Large intestine (tissue), 3 donors: Measurements from ENCODE around the gene CD4. TPM values are rescaled to one million over a fixed set of nuclear protein-coding genes. Genes with fewer than 3 reads are reported as not detected.

Experiments used
- DNase-seq, 2 donors: peaks; one replicate each; pipeline versions ENCODE4 v3.0.0 to v3.0.0-alpha.2; 2013
- H3K27ac ChIP-seq: one replicate; pipeline ENCODE4 v1.5.1; 2013; ENCODE audit warnings: low read length
- H3K27me3 ChIP-seq: 2 replicates; pipeline ENCODE4 v1.6.1; 2013; ENCODE audit warnings: low read length; ENCODE audit not compliant: control insufficient read depth, insufficient read depth
- H3K36me3 ChIP-seq: 2 replicates; pipeline ENCODE4 v1.6.1; 2013; ENCODE audit warnings: low read length; ENCODE audit not compliant: control insufficient read depth, insufficient read depth
- H3K4me1 ChIP-seq: one replicate; pipeline ENCODE4 v1.6.1; 2013; ENCODE audit warnings: low read length; ENCODE audit not compliant: control insufficient read depth, insufficient read depth
- H3K4me3 ChIP-seq: one replicate; pipeline ENCODE4 v1.5.1; 2013; ENCODE audit warnings: low read length
- H3K9me3 ChIP-seq: one replicate; pipeline ENCODE4 v1.6.1; 2013; ENCODE audit warnings: mild to moderate bottlenecking, low read depth, low read length, moderate library complexity; ENCODE audit not compliant: control insufficient read depth
- WGBS: methylation state at CpG from one replicate; pipeline ENCODE4 v1.1.5; 2013; ENCODE audit warnings: low lambda C conversion rate; ENCODE audit not compliant: insufficient coverage; 5-methylcytosine and 5-hydroxymethylcytosine counted together
- polyA plus RNA-seq: library from polyadenylated mRNA; unstranded; fragments of 120-200 nt; gene quantifications from one replicate; pipeline ENCODE4 v1.2.1, GENCODE V29; 2013

CD4 gene
- polyA plus RNA-seq, 1 donor, result 17.4 TPM

DNA sequence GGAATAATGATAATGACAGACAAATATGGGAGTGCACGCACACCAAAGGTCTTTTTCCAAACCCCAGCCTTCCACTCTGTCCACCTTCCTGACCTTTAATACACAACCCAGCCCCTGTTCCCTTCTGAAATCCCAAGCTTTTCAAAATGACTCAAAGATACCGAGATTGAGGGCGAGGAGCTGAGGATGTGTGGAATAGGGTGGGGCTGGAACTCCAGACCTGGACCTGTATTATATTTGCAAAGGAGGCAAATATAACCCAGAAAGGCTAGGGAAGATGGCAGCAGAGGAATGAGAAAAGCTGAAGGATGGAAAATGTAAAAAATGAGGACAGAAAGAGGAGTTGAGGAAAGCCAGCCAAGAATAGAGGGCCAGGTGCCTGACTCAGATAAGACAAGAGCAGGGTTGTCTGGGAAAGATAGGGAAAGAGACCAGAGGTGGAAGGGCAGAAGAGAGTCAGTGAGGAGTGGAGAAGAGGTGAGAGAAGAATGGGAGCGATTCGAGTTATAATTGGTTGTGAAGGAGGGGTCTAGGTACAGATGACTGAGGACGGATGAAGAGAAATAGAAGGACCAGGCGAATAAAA, 24.2 kb upstream of the CD4 start:
- H3K27ac ChIP-seq, result peak overlapping the region; percentile 81
- H3K9me3 ChIP-seq, result no peaks in the 10 kb centered on the region
- peaks cover 44% of the 10 kb centered on the region for H3K4me1 ChIP-seq
- peak overlapping the region; percentile 47 for H3K4me3 ChIP-seq
- H3K36me3 ChIP-seq, result peaks cover 9% of the 10 kb centered on the region
- WGBS, result 13% methylated on average over 3 of the region's 7 CpGs
- H3K27me3 ChIP-seq, result no peaks in the 10 kb centered on the region
- peak in 1 of 2 donors; percentile 33 for DNase-seq

DNA sequence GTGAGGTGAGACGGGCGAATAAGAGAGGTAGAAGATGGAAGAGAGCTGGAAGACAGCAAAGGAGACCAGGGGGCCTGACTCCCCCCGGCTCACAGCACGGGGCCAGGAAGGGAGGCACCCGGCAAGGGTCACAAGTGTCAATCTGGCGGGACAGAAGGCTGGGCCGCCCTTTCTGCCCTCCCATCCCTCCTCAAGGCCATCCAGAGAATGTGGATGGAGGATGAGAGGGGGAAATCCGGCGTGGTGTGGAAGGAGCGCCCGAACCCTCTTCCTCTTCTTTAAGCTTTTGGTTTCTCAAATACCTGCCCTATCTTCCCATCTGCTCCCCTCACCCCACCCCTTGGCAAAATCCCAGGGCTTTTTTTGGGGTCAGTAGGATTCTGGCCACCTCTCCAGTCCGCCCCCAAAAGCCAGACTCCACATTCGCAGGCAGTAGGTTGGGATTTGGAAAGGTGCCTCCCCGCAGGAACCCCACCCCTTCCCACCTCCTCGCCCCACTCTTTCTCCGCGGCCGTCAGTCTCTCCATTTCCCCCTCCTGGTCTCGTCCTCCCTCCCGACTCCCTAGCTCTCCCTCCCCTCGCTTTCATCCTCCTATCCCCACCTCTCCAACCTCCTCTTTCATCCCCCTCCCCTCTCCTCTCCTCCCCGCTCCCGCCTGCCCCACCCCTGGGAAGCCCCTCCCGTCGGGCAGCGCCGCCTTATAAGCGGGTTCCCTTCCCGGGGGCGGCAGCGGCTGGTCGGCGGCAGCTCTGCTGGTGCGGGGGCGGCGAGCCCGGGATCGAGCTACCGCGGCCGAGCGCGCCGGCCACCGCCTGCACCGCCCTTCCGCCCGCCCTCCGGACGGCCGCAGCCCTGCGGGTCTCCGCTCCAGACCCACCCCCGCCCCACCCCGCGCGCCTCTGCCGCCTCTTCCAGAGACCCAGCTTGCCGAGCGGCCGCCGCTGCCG, 23.4 kb upstream of the CD4 start, which contains the start of gene PTMS:
PTMS (plus strand) TSS at position 730 of the 948 bp plus-strand sequence. CDS start 343 bp downstream, outside the sequence.
- Histone ChIP-seq H3K27me3 (no peaks in the 10 kb centered on the region), H3K27ac (peak within 1 kb of the TSS; percentile 81), H3K4me3 (peak within 1 kb of the TSS; percentile 82), H3K9me3 (no peaks in the 10 kb centered on the region), H3K4me1 (peaks cover 44% of the 10 kb centered on the region), H3K36me3 (peaks cover 15% of the 10 kb centered on the region)
- peak; percentile 74 to 84 for DNase-seq
- WGBS, result 25% methylated on average over 2 of the region's 63 CpGs

DNA sequence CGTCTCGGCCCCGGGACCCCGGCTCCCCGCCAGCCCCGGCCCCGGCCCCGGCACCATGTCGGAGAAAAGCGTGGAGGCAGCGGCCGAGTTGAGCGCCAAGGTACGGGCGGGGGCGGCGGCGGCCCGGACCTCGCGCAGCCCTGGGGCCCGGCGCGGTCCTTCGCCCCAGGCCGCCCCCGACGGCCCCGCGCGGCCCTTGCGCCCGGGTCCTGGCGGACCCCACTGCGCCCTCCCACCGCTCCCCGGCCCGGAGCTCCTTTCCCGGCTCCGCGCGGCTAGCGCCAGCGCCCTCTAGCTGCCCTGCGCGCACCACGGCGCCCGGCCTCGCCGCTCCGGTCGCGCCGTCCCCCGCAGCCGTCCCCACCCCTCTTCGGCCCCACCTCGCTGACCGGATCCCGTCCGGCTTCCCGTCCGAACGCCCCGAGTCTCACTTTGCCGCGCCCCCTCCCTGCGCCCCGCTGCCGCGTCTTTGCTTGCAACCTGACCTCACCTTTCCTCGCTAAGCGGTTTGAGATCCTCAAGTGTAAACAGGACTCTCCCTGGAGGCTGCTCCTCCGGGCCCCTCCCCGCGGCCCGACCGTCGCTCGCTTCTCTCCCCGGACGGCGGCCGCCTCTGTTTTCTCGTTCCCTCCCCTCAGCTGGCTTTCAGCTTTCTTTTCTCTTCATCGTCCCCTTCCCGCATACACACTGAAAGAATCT, 22.5 kb upstream of the CD4 start:
- Histone ChIP-seq H3K4me1 (peaks cover 44% of the 10 kb centered on the region), H3K4me3 (peak overlapping the region; percentile 82), H3K27me3 (no peaks in the 10 kb centered on the region), H3K27ac (peak overlapping the region; percentile 48), H3K9me3 (no peaks in the 10 kb centered on the region), H3K36me3 (peaks cover 24% of the 10 kb centered on the region)
- peak; percentile 78 to 87 for DNase-seq
- no CpG with 5 or more reads among the region's 88 CpGs for WGBS

DNA sequence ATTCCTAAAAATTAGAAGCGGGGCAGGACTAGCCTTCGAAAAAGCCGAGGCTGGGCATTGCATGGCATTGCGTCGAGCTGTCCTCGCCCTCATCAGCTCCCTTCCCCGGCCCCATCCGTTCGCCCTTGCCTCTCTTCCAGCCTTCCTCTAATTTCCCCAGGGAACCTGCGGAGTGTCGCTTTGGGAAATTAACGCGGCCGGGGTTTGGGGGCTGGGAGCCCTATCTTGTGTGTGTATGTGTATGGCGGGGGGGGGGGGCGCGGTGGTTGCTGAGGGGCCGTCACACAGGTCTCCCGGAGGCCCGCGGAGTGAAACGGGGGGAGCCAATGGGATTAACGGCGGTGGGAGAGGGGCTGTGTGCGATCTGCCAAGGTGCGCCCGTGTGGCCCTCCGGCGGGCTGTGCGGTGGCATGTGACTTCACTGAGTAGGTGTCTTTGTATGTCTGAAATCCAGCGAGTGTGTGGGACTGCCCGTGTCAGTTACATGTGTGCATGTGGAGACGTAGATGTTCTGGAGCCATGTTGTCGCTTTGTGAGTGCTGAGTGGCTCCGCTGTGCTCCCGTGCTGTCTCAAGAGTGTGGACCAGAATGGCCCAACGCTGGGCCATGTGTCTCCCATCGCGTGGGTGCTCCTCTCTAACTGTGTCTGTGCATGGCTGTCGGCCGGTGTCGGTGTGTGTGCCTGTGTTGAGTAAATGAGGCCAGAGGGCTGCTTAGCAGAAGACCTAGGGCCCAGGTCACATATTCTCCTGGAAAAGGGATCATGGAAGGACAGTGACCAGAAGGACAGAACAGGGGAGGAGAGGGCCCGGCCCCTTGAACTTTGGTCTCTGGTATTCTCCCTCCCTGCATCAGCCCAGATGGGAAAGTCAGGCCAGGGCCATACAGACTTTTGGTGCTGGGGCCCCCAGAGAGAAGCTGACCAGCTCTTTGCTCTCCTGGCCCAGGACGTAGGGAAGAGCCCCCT, 21.7 kb upstream of the CD4 start:
- peak overlapping the region; percentile 48 for H3K27ac ChIP-seq
- no CpG with 5 or more reads among the region's 44 CpGs for WGBS
- peaks cover 44% of the 10 kb centered on the region for H3K4me1 ChIP-seq
- peaks cover 26% of the 10 kb centered on the region for H3K36me3 ChIP-seq
- H3K27me3 ChIP-seq, result no peaks in the 10 kb centered on the region
- DNase-seq, result peak in 1 of 2 donors; percentile 69
- H3K9me3 ChIP-seq, result no peaks in the 10 kb centered on the region
- H3K4me3 ChIP-seq, result peak overlapping the region; percentile 82

DNA sequence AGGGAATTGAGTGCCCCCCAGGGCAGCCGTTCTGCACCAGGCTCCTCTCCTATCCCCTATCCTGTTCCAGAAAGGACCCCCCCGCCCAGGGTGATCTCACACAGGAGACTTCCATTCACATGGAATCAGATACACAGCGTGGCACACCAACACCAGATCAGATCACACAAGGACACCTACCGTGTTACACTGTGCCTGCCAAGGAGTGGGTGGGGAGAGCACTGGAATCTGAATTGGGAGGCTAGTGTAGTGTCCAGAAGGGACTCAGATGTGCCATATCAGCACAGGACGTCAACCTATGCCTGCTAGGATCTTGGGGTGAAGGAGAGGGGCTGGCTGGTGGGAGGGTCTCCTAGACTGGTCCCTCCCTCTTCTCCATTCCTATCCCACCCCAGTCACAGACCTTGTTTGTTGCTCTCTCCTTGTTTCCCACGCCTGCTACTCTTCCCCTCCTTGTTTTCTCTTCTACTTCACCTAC, 20.9 kb upstream of the CD4 start:
- H3K27ac ChIP-seq, result peak overlapping the region; percentile 39
- no peaks in the 10 kb centered on the region for H3K9me3 ChIP-seq
- no peak for DNase-seq
- WGBS, result 83% methylated on average over 1 of the region's 6 CpGs
- peaks cover 6% of the 10 kb centered on the region for H3K27me3 ChIP-seq
- H3K4me1 ChIP-seq, result peaks cover 44% of the 10 kb centered on the region
- H3K36me3 ChIP-seq, result peaks cover 26% of the 10 kb centered on the region
- H3K4me3 ChIP-seq, result peak overlapping the region; percentile 82

DNA sequence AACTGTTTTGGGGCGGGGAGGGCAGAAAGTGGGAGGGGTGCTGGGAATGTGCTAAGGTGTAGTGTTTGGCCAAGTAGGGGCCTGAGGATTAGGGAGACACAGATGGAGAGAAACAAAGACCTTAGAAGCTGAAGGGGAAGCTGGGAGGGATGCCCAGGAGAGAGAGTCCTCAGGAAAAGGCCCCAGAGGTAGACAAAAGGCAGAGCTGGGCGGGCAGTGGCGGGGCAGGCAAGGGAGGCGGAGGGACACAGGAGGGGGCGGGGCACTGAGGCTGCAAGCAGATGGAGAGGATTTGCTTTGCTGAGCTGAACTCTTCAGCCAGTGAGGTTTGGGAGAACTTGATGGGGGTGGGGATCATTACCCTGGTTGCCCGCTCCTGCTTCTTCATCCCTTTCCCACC, 20.3 kb upstream of the CD4 start:
- Histone ChIP-seq H3K4me3 (peak overlapping the region; percentile 82), H3K4me1 (peaks cover 38% of the 10 kb centered on the region), H3K27ac (peak overlapping the region; percentile 39), H3K9me3 (no peaks in the 10 kb centered on the region), H3K27me3 (peaks cover 8% of the 10 kb centered on the region), H3K36me3 (peaks cover 26% of the 10 kb centered on the region)
- no peak for DNase-seq
- no CpG with 5 or more reads among the region's 6 CpGs for WGBS

DNA sequence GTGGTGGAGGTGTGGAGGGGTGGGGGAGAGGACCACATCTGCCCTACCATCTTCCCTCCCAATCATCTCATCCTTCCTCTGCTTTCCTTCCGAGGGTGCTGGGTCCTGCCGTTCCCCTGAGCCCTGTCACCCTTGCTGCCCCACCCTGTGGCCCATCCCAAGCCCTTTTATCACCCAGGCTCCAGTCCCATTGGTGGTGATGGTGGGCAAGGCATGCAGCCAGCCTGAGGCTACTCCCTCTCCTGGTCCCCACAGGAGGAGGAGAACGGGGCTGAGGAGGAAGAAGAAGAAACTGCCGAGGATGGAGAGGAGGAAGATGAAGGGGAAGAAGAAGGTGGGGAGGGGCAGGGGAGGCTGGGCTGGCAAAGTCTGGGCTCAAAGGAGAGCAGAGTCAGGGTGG, 19.7 kb upstream of the CD4 start:
- no peak overlapping the region for H3K27ac ChIP-seq
- H3K4me1 ChIP-seq, result peaks cover 34% of the 10 kb centered on the region
- H3K9me3 ChIP-seq, result no peaks in the 10 kb centered on the region
- no peak for DNase-seq
- peaks cover 10% of the 10 kb centered on the region for H3K27me3 ChIP-seq
- 80% methylated on average over 1 of the region's 4 CpGs for WGBS
- H3K36me3 ChIP-seq, result peaks cover 26% of the 10 kb centered on the region
- no peak overlapping the region for H3K4me3 ChIP-seq

DNA sequence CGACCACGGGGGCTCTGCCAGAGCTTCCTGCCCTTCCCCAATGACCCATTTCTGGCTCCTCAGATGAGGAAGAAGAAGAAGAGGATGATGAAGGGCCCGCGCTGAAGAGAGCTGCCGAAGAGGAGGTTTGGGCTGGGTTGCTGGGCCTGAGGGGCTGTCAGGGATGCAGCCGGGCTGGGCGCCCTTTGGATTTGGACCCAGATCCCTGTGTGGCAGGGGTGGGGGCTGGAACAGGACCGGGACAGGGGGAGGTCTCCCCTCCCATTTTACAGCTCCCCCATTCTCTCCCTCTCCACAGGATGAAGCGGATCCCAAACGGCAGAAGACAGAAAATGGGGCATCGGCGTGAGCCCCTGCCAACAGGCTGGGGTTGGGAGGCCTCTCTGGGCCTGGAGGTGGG, 19.2 kb upstream of the CD4 start:
- H3K27ac ChIP-seq, result no peak overlapping the region
- peaks cover 10% of the 10 kb centered on the region for H3K27me3 ChIP-seq
- peaks cover 26% of the 10 kb centered on the region for H3K36me3 ChIP-seq
- no peaks in the 10 kb centered on the region for H3K9me3 ChIP-seq
- DNase-seq, result no peak
- H3K4me1 ChIP-seq, result peaks cover 34% of the 10 kb centered on the region
- WGBS, result no CpG with 5 or more reads among the region's 12 CpGs
- H3K4me3 ChIP-seq, result no peak overlapping the region

DNA sequence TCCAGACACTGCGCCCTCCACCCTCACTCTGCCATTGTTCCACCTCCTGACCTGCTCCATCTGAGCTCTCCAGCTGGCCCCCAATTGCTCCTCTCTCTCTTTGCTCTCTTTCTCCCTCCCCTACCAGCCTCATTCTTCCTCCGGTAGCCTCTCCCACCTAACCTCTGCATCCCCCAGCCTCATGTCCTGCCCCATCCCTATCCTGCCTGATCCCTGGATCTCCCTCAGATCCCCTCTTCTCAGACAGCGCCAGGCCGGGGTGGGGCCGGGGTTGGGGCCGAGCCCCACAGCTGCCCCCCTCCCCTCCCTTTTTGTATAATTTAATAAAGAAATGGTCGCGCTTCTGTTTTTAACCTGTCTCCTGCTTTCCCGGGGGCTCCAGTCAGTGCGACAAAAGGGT, 18.7 kb upstream of the CD4 start:
- H3K36me3 ChIP-seq, result peaks cover 26% of the 10 kb centered on the region
- H3K27ac ChIP-seq, result no peak overlapping the region
- peaks cover 34% of the 10 kb centered on the region for H3K4me1 ChIP-seq
- H3K27me3 ChIP-seq, result peaks cover 10% of the 10 kb centered on the region
- WGBS, result 100% methylated on average over 1 of the region's 10 CpGs
- no peak for DNase-seq
- H3K9me3 ChIP-seq, result no peaks in the 10 kb centered on the region
- no peak overlapping the region for H3K4me3 ChIP-seq
